PC-9 (cell line): ENCODE measurements around the gene TMEM217.

ENCODE experiments used
- CTCF ChIP-seq: fragments of 200-600 bp; sonication (generic); conservative IDR thresholded peaks from 2 replicates; pipeline ENCODE4 v1.6.1; 2017; ENCODE audit warnings: mixed run types, antibody characterized with exemption, mild to moderate bottlenecking, moderate library complexity
- EZH2 ChIP-seq: fragments of 200-600 bp; sonication (generic); IDR thresholded peaks from 2 replicates; pipeline ENCODE4 v1.8.0; 2017; ENCODE audit warnings: antibody characterized with exemption, low read depth

DNA sequence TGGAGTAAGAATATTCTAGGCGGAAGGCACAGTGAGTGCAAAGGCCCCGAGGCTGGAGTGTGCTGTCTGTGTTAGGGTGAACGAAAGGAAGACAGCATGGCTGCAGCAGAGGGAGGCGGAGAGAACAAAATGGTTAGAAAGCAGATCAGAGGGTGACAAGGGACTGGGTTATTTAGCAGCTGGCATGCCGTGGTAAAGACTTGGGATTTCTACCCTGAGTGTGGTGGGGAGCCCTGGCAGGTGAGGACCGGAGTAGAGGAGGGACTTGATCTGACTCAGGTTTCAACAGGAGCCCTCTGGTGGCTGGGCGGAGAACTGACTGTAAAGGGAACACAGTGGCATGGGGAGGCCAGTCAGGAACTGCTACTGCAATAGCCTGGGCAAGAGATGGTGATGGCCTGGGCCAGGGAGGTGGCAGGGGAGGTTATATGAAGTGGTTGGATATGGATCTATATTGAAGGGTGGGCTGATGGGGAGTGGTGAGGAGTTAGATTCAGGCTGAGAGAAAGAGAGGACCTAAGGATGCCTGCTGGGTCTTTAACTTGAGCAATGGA lies 50.0 kb downstream of the TMEM217 start:
- TF ChIP-seq CTCF (peak; percentile 91), EZH2 (no peak)
